Heart right ventricle (tissue), 16 donors: ENCODE measurements around the gene RPAP2. TPM values are rescaled to one million over a fixed set of nuclear protein-coding genes. Genes with fewer than 3 reads are reported as not detected.

Source experiments
- ATAC-seq, 8 donors: fragments of 200-7000 bp; cut with Tn5 transposase; one replicate each; pipeline ENCODE4 v1.9.1; 2020; ENCODE audit warnings: mild to moderate bottlenecking in 8 of 8, moderate library complexity in 8 of 8, moderate number of reproducible peaks in 1 of 8
- DNase-seq, 2 donors: peaks; one replicate each; pipeline ENCODE4 v3.0.0-alpha.2; 2020
- H3K27ac ChIP-seq, 10 donors: fragments of 200-600 bp; sonication (generic) in 2 of 10; one replicate each; pipeline versions ENCODE4 v1.5.0 to v1.8.0; 2020 to 2022; ENCODE audit warnings: mild to moderate bottlenecking in 3 of 10
- H3K27me3 ChIP-seq, 7 donors: fragments of 200-600 bp; one replicate each; pipeline ENCODE4 v1.8.0; 2021 to 2022; ENCODE audit warnings: mild to moderate bottlenecking in 2 of 7
- H3K36me3 ChIP-seq, 9 donors: fragments of 200-600 bp; sonication (generic) in 1 of 9; one replicate each; pipeline versions ENCODE4 v1.5.0 to v1.8.0; 2020 to 2022; ENCODE audit warnings: mild to moderate bottlenecking in 2 of 9
- H3K4me1 ChIP-seq, 9 donors: fragments of 200-600 bp; sonication (generic) in 1 of 9; one replicate each; pipeline versions ENCODE4 v1.5.0 to v1.8.0; 2020 to 2022; ENCODE audit warnings: mild to moderate bottlenecking in 4 of 9
- H3K4me3 ChIP-seq, 10 donors: fragments of 200-600 bp; sonication (generic) in 2 of 10; one replicate each; pipeline versions ENCODE4 v1.5.0 to v1.8.0; 2020 to 2022; ENCODE audit warnings: mild to moderate bottlenecking in 7 of 10, moderate library complexity in 2 of 10
- H3K9me3 ChIP-seq, 11 donors: fragments of 200-600 bp in 10 of 11; sonication (generic) in 2 of 11; one replicate each; pipeline versions ENCODE4 v1.5.0 to v1.8.0; 2013 to 2022; ENCODE audit warnings: mild to moderate bottlenecking in 2 of 11, control low read depth in 1 of 11, moderate library complexity in 1 of 11
- CTCF ChIP-seq, 9 donors: fragments of 200-600 bp; sonication (generic) in 2 of 9; IDR thresholded peaks; one replicate each; pipeline versions ENCODE4 v1.5.0 to v1.8.0; 2021 to 2022; ENCODE audit warnings: antibody characterized with exemption in 9 of 9, mild to moderate bottlenecking in 5 of 9, moderate library complexity in 1 of 9
- WGBS, 2 donors: extraction: QIAGEN DNeasy Blood & Tissue Kit; methylation state at CpG; one replicate each; pipeline ENCODE4 v1.1.7; 2013; ENCODE audit warnings: inconsistent platforms in 1 of 2; 5-methylcytosine and 5-hydroxymethylcytosine counted together
- intact Hi-C, 10 donors: fragments of 100-400 bp; cut with DNase I; formaldehyde crosslinking; loops; one replicate each; pipeline versions ENCODE4 v1.11.1 to v1.14.2; 2022
- polyA plus RNA-seq, 2 donors: library from polyadenylated mRNA; stranded (reverse); fragments of 200-250 nt; gene quantifications; one replicate each; pipeline ENCODE4 v1.2.3, GENCODE V29; 2013
- total RNA-seq, 10 donors: library from RNA; stranded (reverse); fragmentation: NEBNext Ultra II Directional in 3 of 10; extraction: Animal tissue kit (Norgen Biotek cat#: 25700) in 3 of 10; gene quantifications; one replicate each; pipeline versions ENCODE4 v1.2.1 to v1.2.4, GENCODE V29; 2021 to 2023
- donor health status: Arrhythmogenic right ventricular cardiomyopathy.
- donor health status: ischemic (EF 13 %, LVEDD 7.1; RV severe dilation, severe dysfunction).
- donor health status: healthy with polysubstance abuse.
- donor health status: DM: no; HTN: yes; CAD: no.
- donor health status: DM: no; HTN: no; CAD: no.
- donor health status: ischemic (EF 25% LVEDD 6.9; RV normal size, moderate dysfunction).
- donor health status: ischemic (EF 25% LVEDD 5.7; RV mildly dilated, moderate dysfunction).
- donor health status: healthy.
- donor health status: DM: yes; HTN: yes; CAD: no.
- donor health status: Ischemic cardiomyopathy.
- donor health status: ischemic (EF 35%, LVEDD 5.7; RV mildly dilated, moderate dysfunction).
- donor health status: nonischemic (EF 11% LVEDD 7.7; RV severe dilation, severe dysfunction).
- donor health status: DM: yes; HTN: yes; CAD: no.
- donor health status: PGD.
- donor health status: ischemic (EF 29% LVEDD 5.4; RV normal size, mild dysfunction).
- donor health status: nonischemic (EF 23%, LVEDD 6.1; RV moderate dilation, normal function).

Gene RPAP2
- total and polyA plus RNA-seq, 12 donors = 7.0 to 27.5 (median 23.8) TPM

DNA sequence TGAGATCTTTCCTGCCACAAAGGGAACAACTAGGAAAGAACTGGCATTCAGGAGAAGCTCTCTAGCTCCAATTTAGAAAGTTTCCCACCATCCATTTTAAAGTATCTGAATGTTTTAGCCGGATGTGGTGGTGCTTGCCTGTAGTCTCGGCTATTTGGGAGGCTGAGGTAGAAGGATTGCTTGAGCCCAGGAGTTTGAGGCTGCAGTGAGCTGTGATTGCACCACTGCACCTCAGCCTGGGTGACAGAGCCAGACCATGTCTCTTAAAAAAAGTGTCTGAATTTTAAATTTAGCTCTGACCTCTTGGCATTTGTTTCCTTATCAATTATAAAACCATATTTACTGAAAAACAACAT, 67.2 kb downstream of the RPAP2 start:
- 98% methylated on average over 2 of the region's 2 CpGs for WGBS, 2 donors
- no peaks in the 10 kb centered on the region for H3K27me3 ChIP-seq
- H3K4me1 ChIP-seq = peaks cover 0 to 5% (median 0%) of the 10 kb centered on the region in 9 donors
- ATAC-seq (no peak), DNase-seq (no peak)
- no peak overlapping the region for H3K4me3 ChIP-seq
- no peaks in the 10 kb centered on the region for H3K9me3 ChIP-seq
- peaks cover 0 to 31% (median 0%) of the 10 kb centered on the region in 9 donors for H3K36me3 ChIP-seq
- intact Hi-C loops = no loop called here
- no peak for TF ChIP-seq CTCF (IDR thresholded peaks at IDR 0.05)
- H3K27ac ChIP-seq = no peak overlapping the region

GRCh38 chr1:92367496-92367895, 68.6 kb downstream of the RPAP2 start:
- ATAC-seq (no peak), DNase-seq (no peak)
- H3K9me3 ChIP-seq = no peaks in the 10 kb centered on the region
- H3K4me1 ChIP-seq = peaks cover 0 to 5% (median 0%) of the 10 kb centered on the region in 9 donors
- TF ChIP-seq CTCF (IDR thresholded peaks at IDR 0.05) = no peak
- WGBS, 2 donors = 93 to 98% methylated on average over 3 of the region's 3 CpGs
- no peaks in the 10 kb centered on the region for H3K27me3 ChIP-seq
- no peak overlapping the region for H3K27ac ChIP-seq
- H3K36me3 ChIP-seq = peaks cover 0 to 37% (median 0%) of the 10 kb centered on the region in 9 donors
- no peak overlapping the region for H3K4me3 ChIP-seq
- intact Hi-C loops = no loop called here

GRCh38 chr1:92372164-92372563, 73.3 kb downstream of the RPAP2 start:
- TF ChIP-seq CTCF (IDR thresholded peaks at IDR 0.05) = no peak
- H3K27ac ChIP-seq = no peak overlapping the region
- peaks cover 0 to 10% (median 0%) of the 10 kb centered on the region in 9 donors for H3K4me1 ChIP-seq
- intact Hi-C loops = no loop called here
- H3K9me3 ChIP-seq = no peaks in the 10 kb centered on the region
- H3K4me3 ChIP-seq = no peak overlapping the region
- H3K36me3 ChIP-seq = peaks cover 0 to 35% (median 0%) of the 10 kb centered on the region in 9 donors
- ATAC-seq (no peak), DNase-seq (no peak)
- no peaks in the 10 kb centered on the region for H3K27me3 ChIP-seq
- WGBS, 2 donors = 82 to 87% methylated on average over 2 of the region's 2 CpGs

DNA sequence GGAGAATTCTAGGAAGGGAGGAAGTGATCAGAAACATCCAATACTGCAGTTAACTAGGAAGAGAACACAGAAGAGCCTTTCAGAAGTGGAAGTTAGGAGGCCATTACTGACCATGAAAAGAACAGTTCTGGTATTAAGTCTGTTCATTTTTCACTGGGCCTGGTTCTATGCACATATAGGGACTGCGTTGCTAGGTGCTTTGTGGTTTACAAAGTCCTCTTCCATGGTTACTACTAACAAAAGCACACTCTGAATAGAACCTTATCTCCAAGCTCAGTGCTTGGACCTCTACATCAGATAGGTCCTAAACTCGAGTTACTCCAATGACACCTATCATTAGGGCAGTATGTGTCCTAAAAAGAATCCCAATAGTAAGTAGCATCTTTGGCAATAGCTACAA, 75.4 kb downstream of the RPAP2 start:
- DNase-seq (no peak), ATAC-seq (no peak)
- H3K9me3 ChIP-seq = no peaks in the 10 kb centered on the region
- H3K36me3 ChIP-seq = peaks cover 0 to 35% (median 0%) of the 10 kb centered on the region in 9 donors
- H3K4me1 ChIP-seq = peaks cover 0 to 5% (median 0%) of the 10 kb centered on the region in 9 donors
- H3K27me3 ChIP-seq = no peaks in the 10 kb centered on the region
- WGBS, 2 donors = 74 to 77% methylated on average over 2 of the region's 2 CpGs
- TF ChIP-seq CTCF (IDR thresholded peaks at IDR 0.05) = no peak
- H3K27ac ChIP-seq = no peak overlapping the region
- intact Hi-C loops = no loop called here
- no peak overlapping the region for H3K4me3 ChIP-seq
